SU-DHL-6 (cell line): Measurements from ENCODE around the gene NPAS1.

Experiments
- CTCF ChIP-seq: fragments of 200-600 bp; sonication (generic); IDR thresholded peaks from one replicate; pipeline ENCODE4 v1.5.1; 2017; ENCODE audit warnings: antibody characterized with exemption, mild to moderate bottlenecking, low read length, moderate library complexity; ENCODE audit not compliant: insufficient read depth, poor library complexity, severe bottlenecking
- EZH2phosphoT487 ChIP-seq: fragments of 200-600 bp; sonication (generic), shearing (Covaris generic); conservative IDR thresholded peaks from 2 replicates; pipeline ENCODE4 v1.6.1; 2018; ENCODE audit warnings: mild to moderate bottlenecking, antibody characterized with exemption, low read length, moderate library complexity, mixed read lengths

DNA sequence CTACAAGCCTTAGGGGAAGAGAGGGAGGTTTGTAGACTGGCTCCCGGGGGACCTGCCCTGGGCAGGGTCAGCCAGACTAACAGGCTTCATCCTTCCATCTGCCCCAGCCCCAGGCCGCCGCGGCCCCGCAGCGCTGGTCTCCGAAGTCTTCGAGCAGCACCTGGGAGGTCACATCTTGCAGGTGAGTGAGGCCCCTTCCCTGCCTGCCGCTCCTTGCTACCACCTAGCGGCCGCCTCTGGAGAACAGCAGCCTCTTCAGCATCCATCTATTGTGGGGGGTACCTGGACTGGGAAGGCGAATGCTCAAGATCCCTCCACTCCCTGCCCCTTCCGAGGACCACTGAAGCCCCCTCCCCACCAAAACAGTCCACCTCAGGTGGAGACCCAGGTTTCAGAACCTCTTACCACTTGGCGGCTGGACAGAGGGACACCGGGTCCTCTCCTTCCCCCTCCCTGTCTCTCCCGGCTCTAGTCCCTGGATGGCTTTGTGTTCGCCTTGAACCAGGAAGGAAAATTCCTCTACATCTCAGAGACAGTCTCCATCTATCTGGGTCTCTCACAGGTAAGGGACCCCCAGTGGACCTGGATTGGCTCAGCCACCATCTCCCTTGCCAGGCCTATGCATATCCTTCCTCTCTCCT, 12.7 kb downstream of the NPAS1 start:
- TF ChIP-seq CTCF = peak; percentile 76
- TF ChIP-seq EZH2phosphoT487 = no peak
